Testis (tissue), 3 donors: ENCODE measurements around the gene MAPK8IP3. TPM values are rescaled to one million over a fixed set of nuclear protein-coding genes. Genes with fewer than 3 reads are reported as not detected.

Experiments
- DNase-seq: peaks from one replicate; pipeline ENCODE4 v3.0.0-alpha.2; 2019
- H3K27ac ChIP-seq, 2 donors: fragments of 200-600 bp; sonication (generic); one replicate each; pipeline ENCODE4 v1.5.1; 2019
- H3K27me3 ChIP-seq: fragments of 200-600 bp; sonication (generic); one replicate; pipeline ENCODE4 v1.5.1; 2019
- H3K36me3 ChIP-seq: fragments of 200-600 bp; sonication (generic); one replicate; pipeline ENCODE4 v1.5.1; 2017; ENCODE audit warnings: low read depth; ENCODE audit errors: missing control alignments
- H3K4me1 ChIP-seq: fragments of 200-600 bp; sonication (generic); one replicate; pipeline ENCODE4 v1.5.1; 2019
- H3K4me3 ChIP-seq, 2 donors: fragments of 200-600 bp; sonication (generic); one replicate each; pipeline ENCODE4 v1.5.1; 2017 to 2019
- H3K9me3 ChIP-seq: fragments of 200-600 bp; sonication (generic); one replicate; pipeline ENCODE4 v1.5.1; 2017
- CTCF ChIP-seq, 3 experiments: fragments of 450-650 bp in 2 of 3; fragments of 200-600 bp in 1 of 3; sonication (generic) in 1 of 3; IDR thresholded peaks; one replicate each; pipeline ENCODE4 v1.5.1; 2016 to 2019; ENCODE audit warnings: antibody characterized with exemption in 3 of 3, mild to moderate bottlenecking in 2 of 3, moderate library complexity in 1 of 3
- POLR2A ChIP-seq: fragments of 450-650 bp; IDR thresholded peaks from one replicate; pipeline ENCODE4 v1.6.1; 2017; ENCODE audit warnings: antibody characterized with exemption, mild to moderate bottlenecking, moderate library complexity
- WGBS, 2 donors: methylation state at CpG; one replicate each; pipeline ENCODE4 v1.1.5; 2018; 5-methylcytosine and 5-hydroxymethylcytosine counted together
- intact Hi-C: fragments of 100-400 bp; cut with DNase I; formaldehyde crosslinking; loops from one replicate; pipeline ENCODE4 v1.15.1; 2023; ENCODE audit warnings: low total_unique reads
- polyA plus RNA-seq: library from polyadenylated mRNA; stranded (reverse); fragments of 350-450 nt; fragmentation: Illumina TruSeq; extraction: RNeasy Lipid Tissue Mini Kit (QIAGEN cat#74804); gene quantifications from one replicate; pipeline ENCODE4 v1.2.3, GENCODE V29; 2014; ENCODE audit warnings: low read depth, low replicate concordance; ENCODE audit not compliant: insufficient read depth
- total RNA-seq, 2 donors: library from RNA; depleted of rRNA; stranded (reverse); fragments of >200 nt; gene quantifications; one replicate each; pipeline ENCODE4 v1.2.3, GENCODE V29; 2016

MAPK8IP3 gene
- total and polyA plus RNA-seq, 3 donors from 2014 or later = 52.7 to 154 (median 128) TPM

DNA sequence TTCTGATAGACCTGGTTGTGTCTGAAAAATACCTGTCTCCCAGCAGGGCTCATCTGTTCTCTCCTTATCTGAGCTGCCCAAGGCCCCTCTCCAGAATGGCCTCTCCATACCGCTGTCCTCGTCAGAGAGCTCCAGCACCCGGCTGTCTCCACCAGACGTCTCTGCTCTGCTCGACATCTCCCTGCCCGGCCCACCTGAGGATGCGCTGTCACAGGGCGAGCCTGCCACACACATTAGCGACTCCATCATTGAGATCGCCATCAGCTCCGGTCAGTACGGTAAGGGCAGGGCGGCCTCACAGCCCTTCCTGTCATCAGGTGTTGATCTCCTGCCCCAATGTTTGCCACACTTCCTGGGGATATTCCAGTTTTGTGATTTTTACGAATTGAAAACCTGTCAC is 38.1 kb upstream of the MAPK8IP3 start:
- Histone ChIP-seq H3K4me1 (no peaks in the 10 kb centered on the region), H3K36me3 (no peaks in the 10 kb centered on the region), H3K27me3 (no peaks in the 10 kb centered on the region), H3K27ac (no peak overlapping the region), H3K9me3 (no peaks in the 10 kb centered on the region), H3K4me3 (no peak overlapping the region)
- TF ChIP-seq CTCF (IDR thresholded peaks at IDR 0.05) (no peak), POLR2A (no peak)
- 91 to 93% methylated on average over 14 of the region's 14 CpGs for WGBS, 2 donors
- intact Hi-C loops = no loop called here
- no peak for DNase-seq

DNA sequence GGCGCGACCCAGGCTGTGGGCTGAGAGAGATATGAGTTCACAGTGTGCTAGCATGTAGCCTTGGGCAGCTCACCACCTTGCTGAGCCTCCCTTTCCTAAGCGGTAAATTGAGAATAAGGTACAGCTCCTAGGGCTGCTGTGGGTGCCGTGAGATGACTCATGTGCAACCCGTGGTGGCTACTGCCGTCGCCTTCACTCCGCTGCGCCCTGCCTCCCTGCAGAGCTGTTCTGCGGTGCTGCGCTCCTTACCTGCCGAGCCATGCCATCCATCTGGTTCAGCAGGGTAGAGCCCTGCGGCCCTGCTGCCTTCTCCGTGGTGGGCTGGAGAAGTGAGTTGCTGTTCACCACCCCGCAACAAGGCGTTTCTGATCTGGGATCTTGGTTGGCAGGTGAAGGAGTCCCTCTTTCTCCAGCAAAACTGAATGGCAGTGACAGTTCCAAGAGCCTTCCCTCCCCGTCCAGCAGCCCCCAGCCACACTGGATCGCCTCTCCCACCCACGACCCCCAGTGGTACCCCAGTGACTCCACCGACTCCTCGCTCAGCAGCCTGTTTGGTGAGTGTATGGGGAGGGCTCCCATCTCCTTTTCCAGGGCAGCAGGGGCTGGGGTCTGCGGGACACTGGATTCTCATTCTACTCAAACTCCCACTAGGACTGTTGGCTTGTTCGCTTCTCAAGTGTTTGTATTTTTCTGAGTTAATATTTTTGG is 37.2 kb upstream of the MAPK8IP3 start:
- Histone ChIP-seq H3K36me3 (no peaks in the 10 kb centered on the region), H3K27me3 (no peaks in the 10 kb centered on the region), H3K4me3 (no peak overlapping the region), H3K27ac (no peak overlapping the region), H3K9me3 (no peaks in the 10 kb centered on the region), H3K4me1 (no peaks in the 10 kb centered on the region)
- no peak for DNase-seq
- intact Hi-C loops = no loop called here
- WGBS, 2 donors = 95 to 98% methylated on average over 19 to 23 of the region's 23 CpGs
- no peak for TF ChIP-seq POLR2A
- TF ChIP-seq CTCF (IDR thresholded peaks at IDR 0.05) = no peak

- no peaks in the 10 kb centered on the region for H3K36me3 ChIP-seq
- H3K9me3 ChIP-seq = no peaks in the 10 kb centered on the region
- H3K4me1 ChIP-seq = no peaks in the 10 kb centered on the region
- TF ChIP-seq POLR2A (no peak), CTCF (IDR thresholded peaks at IDR 0.05) (no peak)
- WGBS, 2 donors = 89 to 90% methylated on average over 5 to 7 of the region's 7 CpGs
- intact Hi-C loops = no loop called here
- no peak for DNase-seq
- H3K4me3 ChIP-seq = no peak overlapping the region
- no peak overlapping the region for H3K27ac ChIP-seq
- H3K27me3 ChIP-seq = no peaks in the 10 kb centered on the region
Measured at GRCh38 chr16:1669698-1670097, 36.3 kb upstream of the MAPK8IP3 start.

GRCh38 chr16:1670371-1670770 is 35.6 kb upstream of the MAPK8IP3 start:
- TF ChIP-seq POLR2A = no peak
- TF ChIP-seq CTCF (IDR thresholded peaks at IDR 0.05) = no peak
- no peaks in the 10 kb centered on the region for H3K9me3 ChIP-seq
- intact Hi-C loops = no loop called here
- WGBS, 2 donors = 95% methylated on average over 15 to 19 of the region's 19 CpGs
- no peak overlapping the region for H3K27ac ChIP-seq
- no peaks in the 10 kb centered on the region for H3K27me3 ChIP-seq
- H3K4me1 ChIP-seq = no peaks in the 10 kb centered on the region
- H3K36me3 ChIP-seq = no peaks in the 10 kb centered on the region
- H3K4me3 ChIP-seq = no peak overlapping the region
- DNase-seq = no peak

DNA sequence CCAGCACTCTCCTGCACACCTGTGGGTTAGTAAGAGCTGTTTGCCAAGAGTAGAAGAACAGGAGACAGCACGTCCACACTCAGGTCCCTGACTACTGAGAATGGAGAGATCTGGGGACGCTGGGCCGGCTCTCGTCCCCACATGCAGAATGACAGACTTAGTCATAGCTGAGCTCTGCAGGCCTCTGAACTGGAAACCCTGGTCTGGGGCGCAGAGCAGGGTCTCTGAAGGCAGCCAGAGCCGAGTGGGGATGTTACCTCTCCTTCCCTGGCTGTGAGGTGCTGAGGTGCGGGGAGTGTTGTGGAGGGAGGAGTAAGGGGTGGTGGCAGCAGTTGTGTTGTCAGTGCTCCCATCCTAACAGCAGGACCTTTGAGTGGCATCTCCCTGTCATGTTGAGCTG is 35.1 kb upstream of the MAPK8IP3 start:
- Histone ChIP-seq H3K27me3 (no peaks in the 10 kb centered on the region), H3K4me1 (no peaks in the 10 kb centered on the region), H3K36me3 (no peaks in the 10 kb centered on the region), H3K9me3 (no peaks in the 10 kb centered on the region), H3K4me3 (no peak overlapping the region), H3K27ac (no peak overlapping the region)
- intact Hi-C loops = no loop called here
- WGBS, 2 donors = 92 to 100% methylated on average over 5 to 7 of the region's 7 CpGs
- TF ChIP-seq POLR2A (no peak), CTCF (IDR thresholded peaks at IDR 0.05) (no peak)
- no peak for DNase-seq
